Measurements from ENCODE around the gene TP53TG5.

- TF ChIP-seq, protein P1, sequence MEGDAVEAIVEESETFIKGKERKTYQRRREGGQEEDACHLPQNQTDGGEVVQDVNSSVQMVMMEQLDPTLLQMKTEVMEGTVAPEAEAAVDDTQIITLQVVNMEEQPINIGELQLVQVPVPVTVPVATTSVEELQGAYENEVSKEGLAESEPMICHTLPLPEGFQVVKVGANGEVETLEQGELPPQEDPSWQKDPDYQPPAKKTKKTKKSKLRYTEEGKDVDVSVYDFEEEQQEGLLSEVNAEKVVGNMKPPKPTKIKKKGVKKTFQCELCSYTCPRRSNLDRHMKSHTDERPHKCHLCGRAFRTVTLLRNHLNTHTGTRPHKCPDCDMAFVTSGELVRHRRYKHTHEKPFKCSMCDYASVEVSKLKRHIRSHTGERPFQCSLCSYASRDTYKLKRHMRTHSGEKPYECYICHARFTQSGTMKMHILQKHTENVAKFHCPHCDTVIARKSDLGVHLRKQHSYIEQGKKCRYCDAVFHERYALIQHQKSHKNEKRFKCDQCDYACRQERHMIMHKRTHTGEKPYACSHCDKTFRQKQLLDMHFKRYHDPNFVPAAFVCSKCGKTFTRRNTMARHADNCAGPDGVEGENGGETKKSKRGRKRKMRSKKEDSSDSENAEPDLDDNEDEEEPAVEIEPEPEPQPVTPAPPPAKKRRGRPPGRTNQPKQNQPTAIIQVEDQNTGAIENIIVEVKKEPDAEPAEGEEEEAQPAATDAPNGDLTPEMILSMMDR (IDR thresholded peaks at IDR 0.05), result no peak
- no peak for TF ChIP-seq POLR2A (IDR thresholded peaks at IDR 0.05)
Measured at GRCh38 chr20:45344168-45344860, 33.8 kb downstream of the TP53TG5 start.

Data from lower leg skin (tissue), 3 donors.